ENCODE measurements around the gene PLXNA4.

- TF ChIP-seq, protein P1, sequence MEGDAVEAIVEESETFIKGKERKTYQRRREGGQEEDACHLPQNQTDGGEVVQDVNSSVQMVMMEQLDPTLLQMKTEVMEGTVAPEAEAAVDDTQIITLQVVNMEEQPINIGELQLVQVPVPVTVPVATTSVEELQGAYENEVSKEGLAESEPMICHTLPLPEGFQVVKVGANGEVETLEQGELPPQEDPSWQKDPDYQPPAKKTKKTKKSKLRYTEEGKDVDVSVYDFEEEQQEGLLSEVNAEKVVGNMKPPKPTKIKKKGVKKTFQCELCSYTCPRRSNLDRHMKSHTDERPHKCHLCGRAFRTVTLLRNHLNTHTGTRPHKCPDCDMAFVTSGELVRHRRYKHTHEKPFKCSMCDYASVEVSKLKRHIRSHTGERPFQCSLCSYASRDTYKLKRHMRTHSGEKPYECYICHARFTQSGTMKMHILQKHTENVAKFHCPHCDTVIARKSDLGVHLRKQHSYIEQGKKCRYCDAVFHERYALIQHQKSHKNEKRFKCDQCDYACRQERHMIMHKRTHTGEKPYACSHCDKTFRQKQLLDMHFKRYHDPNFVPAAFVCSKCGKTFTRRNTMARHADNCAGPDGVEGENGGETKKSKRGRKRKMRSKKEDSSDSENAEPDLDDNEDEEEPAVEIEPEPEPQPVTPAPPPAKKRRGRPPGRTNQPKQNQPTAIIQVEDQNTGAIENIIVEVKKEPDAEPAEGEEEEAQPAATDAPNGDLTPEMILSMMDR (conservative IDR thresholded peaks at IDR 0.05): no peak
- no peak for TF ChIP-seq EZH2 (IDR thresholded peaks at IDR 0.05; ENCODE audit: low read depth)
These were observed 33.7 kb upstream of the PLXNA4 start for GRCh38 chr7:132609906-132610520.

Data from PC-9 (cell line).